ENCODE measurements around the gene TENT4A. TPM values are rescaled to one million over a fixed set of nuclear protein-coding genes. Genes with fewer than 3 reads are reported as not detected.
A peak's percentile ranks its signal among the peaks of the same experiment; 100 is the strongest.

The TENT4A gene
- total RNA-seq, 2 experiments from 2014 or later = 39.0 to 46.1 TPM

DNA sequence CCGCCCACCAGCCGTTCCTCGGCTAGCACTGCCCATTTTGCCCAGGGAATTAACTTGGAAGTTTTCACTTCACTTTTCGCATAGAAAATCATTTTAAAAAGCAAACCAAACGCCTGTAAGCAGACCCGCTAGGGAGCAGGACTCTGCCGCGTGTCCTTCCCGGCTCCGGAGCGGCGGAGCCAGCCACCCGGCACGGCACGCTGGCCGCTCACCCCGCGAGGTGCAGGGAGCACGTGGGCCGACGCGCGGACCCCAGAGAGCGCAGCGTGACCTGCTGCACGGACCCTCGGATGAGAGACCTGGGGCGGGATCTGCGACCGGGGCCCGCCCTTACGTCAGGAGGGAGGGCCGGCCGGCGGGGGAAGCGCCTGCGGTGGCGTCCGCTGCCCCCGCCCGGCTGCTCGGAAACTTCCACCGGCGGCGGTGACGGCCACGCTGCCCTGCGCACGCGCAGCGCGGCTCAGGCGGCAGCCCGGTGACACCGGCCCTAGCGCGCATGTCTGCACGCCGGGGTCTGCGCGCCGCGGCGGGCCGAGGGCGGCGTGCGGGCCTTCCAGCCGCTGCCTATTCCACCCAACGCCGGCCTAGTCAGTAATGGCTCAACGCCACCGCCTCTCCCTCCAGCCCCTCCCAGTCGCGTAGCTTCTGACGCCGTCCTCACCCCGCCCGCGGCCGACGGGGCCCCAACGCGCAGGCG is 507 bp upstream of the TENT4A start:
- Histone ChIP-seq H3K9me3 (ENCODE audit: low read length) (no peaks in the 10 kb centered on the region), H3K27ac (ENCODE audit: low read depth, low read length, poor library complexity, severe bottlenecking) (peak overlapping the region; percentile 70), H3K79me2 (ENCODE audit: insufficient read depth, low read depth, low read length) (peaks cover 32% of the 10 kb centered on the region), H2AFZ (ENCODE audit: low read length) (peak overlapping the region; percentile 56), H3K4me1 (ENCODE audit: insufficient read depth, low read length, poor library complexity, severe bottlenecking) (peaks cover 50% of the 10 kb centered on the region), H3K9me2 (ENCODE audit: insufficient read depth, low read length) (no peaks in the 10 kb centered on the region), H3K4me2 (ENCODE audit: low read length) (peak overlapping the region; percentile 95), H4K20me1 (ENCODE audit: insufficient read depth, low read length) (peaks cover 31% of the 10 kb centered on the region), H3K4me3 (ENCODE audit: low read depth, low read length, poor library complexity, severe bottlenecking) (peak overlapping the region; percentile 71), H3K36me3 (ENCODE audit: insufficient read depth, low read length) (peaks cover 24% of the 10 kb centered on the region)
- CTCF ChIA-PET (ENCODE audit: unreplicated experiment) = no interaction called here
- BruUV-seq (replicated peaks) = no TSS peak
- no peak for TF ChIP-seq EZH2phosphoT487 (IDR thresholded peaks at IDR 0.05; ENCODE audit: borderline replicate concordance, low read depth, low read length)
- TF ChIP-seq, protein P1, sequence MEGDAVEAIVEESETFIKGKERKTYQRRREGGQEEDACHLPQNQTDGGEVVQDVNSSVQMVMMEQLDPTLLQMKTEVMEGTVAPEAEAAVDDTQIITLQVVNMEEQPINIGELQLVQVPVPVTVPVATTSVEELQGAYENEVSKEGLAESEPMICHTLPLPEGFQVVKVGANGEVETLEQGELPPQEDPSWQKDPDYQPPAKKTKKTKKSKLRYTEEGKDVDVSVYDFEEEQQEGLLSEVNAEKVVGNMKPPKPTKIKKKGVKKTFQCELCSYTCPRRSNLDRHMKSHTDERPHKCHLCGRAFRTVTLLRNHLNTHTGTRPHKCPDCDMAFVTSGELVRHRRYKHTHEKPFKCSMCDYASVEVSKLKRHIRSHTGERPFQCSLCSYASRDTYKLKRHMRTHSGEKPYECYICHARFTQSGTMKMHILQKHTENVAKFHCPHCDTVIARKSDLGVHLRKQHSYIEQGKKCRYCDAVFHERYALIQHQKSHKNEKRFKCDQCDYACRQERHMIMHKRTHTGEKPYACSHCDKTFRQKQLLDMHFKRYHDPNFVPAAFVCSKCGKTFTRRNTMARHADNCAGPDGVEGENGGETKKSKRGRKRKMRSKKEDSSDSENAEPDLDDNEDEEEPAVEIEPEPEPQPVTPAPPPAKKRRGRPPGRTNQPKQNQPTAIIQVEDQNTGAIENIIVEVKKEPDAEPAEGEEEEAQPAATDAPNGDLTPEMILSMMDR (conservative IDR thresholded peaks at IDR 0.05; ENCODE audit: low read length) = 0 out of 2 replicates have a peak, but pooled peaks have one; percentile 2
- POLR2A ChIA-PET = interaction anchor here (1.0 to 2.3 kb wide), 2 partner anchors 16 to 80 kb away, joined by 5 to 9 read pairs; partner anchors contain the start of genes NSUN2 and SRD5A1
- DNase-seq (ENCODE audit: low spot score) = peak; percentile 96
- intact Hi-C loops (cut with micrococcal nuclease; ENCODE audit: unreplicated experiment) = loop anchor here (1.0 to 2.0 kb wide), 5 partner anchors 16 to 79 kb away; partner anchors contain the start of genes NSUN2 and SRD5A1

DNA sequence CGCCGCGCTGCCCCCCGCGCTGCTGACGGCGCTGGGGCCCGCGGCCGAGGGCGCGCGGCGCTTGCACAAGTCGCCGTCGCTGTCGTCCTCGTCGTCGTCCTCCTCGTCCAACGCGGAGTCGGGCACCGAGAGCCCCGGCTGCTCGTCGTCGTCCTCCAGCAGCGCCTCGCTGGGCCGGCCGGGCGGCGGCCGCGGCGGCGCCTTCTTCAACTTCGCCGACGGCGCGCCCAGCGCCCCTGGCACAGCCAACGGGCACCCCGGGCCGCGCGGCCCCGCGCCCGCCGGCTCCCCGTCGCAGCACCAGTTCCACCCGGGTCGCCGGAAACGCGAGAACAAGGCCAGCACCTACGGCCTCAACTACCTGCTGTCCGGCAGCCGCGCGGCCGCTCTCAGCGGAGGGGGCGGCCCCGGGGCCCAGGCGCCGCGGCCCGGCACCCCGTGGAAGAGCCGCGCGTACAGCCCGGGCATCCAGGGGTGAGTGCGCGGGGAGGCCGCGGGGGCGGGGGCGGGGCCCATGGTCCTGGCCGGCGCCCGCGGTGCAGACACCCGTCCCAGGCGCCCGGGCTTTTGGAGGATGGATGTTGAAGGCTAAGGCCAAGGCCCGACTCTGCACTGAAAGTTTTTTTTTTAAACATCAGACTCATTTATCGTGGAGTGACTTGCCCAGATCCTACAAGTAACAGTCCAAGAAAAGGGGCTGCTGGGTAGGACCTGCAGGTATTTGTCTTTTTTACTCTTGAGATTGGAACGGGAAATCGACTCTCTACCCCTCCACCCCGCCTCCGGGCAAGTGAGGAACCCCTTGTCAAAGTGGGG is 1.2 kb downstream of the TENT4A start:
- Histone ChIP-seq H3K36me3 (ENCODE audit: insufficient read depth, low read length) (peaks cover 39% of the 10 kb centered on the region), H3K9me3 (ENCODE audit: low read length) (no peaks in the 10 kb centered on the region), H3K27ac (ENCODE audit: low read depth, low read length, poor library complexity, severe bottlenecking) (no peak overlapping the region), H3K4me2 (ENCODE audit: low read length) (peak overlapping the region; percentile 97), H3K4me3 (ENCODE audit: low read depth, low read length, poor library complexity, severe bottlenecking) (peak overlapping the region; percentile 79), H4K20me1 (ENCODE audit: insufficient read depth, low read length) (peaks cover 48% of the 10 kb centered on the region), H3K9me2 (ENCODE audit: insufficient read depth, low read length) (no peaks in the 10 kb centered on the region), H2AFZ (ENCODE audit: low read length) (no peak overlapping the region), H3K4me1 (ENCODE audit: insufficient read depth, low read length, poor library complexity, severe bottlenecking) (peaks cover 52% of the 10 kb centered on the region), H3K79me2 (ENCODE audit: insufficient read depth, low read depth, low read length) (peaks cover 49% of the 10 kb centered on the region)
- DNase-seq (ENCODE audit: low spot score) = no peak
- TF ChIP-seq, protein P1 (conservative IDR thresholded peaks at IDR 0.05; ENCODE audit: low read length) = no peak
- TF ChIP-seq EZH2phosphoT487 (IDR thresholded peaks at IDR 0.05; ENCODE audit: borderline replicate concordance, low read depth, low read length) = no peak
- no TSS peak for BruUV-seq (replicated peaks)
- intact Hi-C loops (cut with micrococcal nuclease; ENCODE audit: unreplicated experiment) = no loop called here
- POLR2A ChIA-PET = no interaction called here
- CTCF ChIA-PET (ENCODE audit: unreplicated experiment) = no interaction called here
